Epithelial cell of proximal tubule (primary cell): ENCODE data around the gene PLCL1. TPM values are rescaled to one million over a fixed set of nuclear protein-coding genes. Genes with fewer than 3 reads are reported as not detected.

Source experiments
- DNase-seq: peaks from one replicate; pipeline ENCODE4 v3.0.0-alpha.2; 2011; ENCODE audit warnings: low read depth
- H3K4me3 ChIP-seq: 2 replicates; pipeline ENCODE4 v1.5.1; 2011; ENCODE audit warnings: low read depth, mild to moderate bottlenecking, low read length
- total RNA-seq: library from RNA; depleted of rRNA; stranded (reverse); fragments of >200 nt; gene quantifications from 2 replicates; pipeline ENCODE4 v1.2.3, GENCODE V29; 2015
- TF ChIP-seq, protein P1 (sequence below): conservative IDR thresholded peaks from 2 replicates; pipeline ENCODE4 v1.5.1; 2012; ENCODE audit warnings: low read depth, mild to moderate bottlenecking, low read length

Gene PLCL1
- total RNA-seq, 1 donor from 2014 or later, result not detected

DNA sequence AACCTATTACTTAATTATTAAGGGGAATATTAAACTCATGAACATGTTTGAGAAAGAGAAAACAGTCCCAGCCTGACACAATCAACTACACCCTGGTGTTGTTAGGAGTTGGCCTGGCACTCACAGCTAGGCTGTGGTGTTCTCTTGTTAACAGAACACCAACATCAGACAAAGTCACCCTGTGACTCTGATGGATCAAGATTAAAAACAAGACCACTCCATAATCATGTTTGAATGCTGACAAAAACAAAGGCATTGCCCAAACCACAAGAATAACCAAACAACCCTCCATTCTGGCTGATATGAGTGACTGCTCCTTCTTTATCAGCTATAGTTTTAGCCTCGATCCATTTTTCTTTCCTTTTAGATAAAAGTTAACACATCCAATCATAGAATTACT lies 22.3 kb upstream of the PLCL1 start:
- DNase-seq, result no peak
- TF ChIP-seq, protein P1, sequence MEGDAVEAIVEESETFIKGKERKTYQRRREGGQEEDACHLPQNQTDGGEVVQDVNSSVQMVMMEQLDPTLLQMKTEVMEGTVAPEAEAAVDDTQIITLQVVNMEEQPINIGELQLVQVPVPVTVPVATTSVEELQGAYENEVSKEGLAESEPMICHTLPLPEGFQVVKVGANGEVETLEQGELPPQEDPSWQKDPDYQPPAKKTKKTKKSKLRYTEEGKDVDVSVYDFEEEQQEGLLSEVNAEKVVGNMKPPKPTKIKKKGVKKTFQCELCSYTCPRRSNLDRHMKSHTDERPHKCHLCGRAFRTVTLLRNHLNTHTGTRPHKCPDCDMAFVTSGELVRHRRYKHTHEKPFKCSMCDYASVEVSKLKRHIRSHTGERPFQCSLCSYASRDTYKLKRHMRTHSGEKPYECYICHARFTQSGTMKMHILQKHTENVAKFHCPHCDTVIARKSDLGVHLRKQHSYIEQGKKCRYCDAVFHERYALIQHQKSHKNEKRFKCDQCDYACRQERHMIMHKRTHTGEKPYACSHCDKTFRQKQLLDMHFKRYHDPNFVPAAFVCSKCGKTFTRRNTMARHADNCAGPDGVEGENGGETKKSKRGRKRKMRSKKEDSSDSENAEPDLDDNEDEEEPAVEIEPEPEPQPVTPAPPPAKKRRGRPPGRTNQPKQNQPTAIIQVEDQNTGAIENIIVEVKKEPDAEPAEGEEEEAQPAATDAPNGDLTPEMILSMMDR, result no peak
- H3K4me3 ChIP-seq, result no peak overlapping the region

DNA sequence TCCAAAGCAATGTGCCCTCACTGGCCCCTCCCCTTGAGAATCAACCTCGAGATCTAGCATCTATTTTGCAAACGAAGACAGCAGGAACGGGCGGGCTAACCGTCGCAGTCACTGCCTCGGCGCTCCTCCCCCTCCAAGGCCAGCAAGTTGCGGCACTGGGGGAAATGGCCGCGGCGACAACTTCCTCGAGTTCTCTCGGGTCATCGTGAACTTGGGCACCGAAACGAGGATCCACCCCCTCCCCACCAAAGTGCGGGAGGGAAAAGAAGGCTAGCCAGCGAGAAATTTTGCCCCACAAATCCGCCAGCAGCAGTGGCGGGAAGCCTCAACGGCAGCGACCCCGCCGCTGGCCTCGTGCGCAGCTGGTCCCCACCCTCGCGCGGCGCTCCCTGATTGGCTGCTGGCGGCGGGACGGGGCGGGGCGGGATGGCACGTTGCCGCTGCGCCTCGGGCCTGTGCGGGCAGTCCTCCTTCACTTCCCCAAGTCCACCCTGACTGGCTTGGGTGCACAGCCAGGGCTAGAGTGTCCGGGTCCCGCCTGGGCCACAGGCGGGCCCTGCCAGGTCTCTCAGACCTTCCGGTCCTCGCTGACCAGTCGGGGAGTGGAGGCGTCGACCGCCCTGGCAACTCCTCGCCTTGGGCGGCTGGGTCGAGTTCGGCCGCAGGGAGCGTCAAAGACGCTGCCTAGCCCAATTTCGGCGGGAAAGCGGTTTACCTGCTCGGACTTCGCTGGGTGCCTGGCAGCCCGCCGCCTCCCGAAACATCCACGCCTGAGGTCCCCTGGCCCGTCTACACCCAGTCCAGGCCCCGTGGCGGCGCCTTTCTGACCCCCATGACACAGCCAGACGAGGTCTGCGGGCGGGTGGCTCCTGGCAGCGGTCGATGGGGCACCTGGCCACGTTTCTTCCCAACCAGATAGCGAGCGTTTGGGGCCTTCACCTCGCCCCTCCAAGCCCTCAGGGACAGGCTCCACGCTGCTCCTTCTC lies 19.1 kb upstream of the PLCL1 start, which contains the start of gene BOLL:
Gene BOLL (minus strand): TSS at position 364 of the 986 bp plus-strand sequence. CDS start 3,469 bp downstream, outside the sequence.
- no peak for DNase-seq
- peak within 1 kb of the TSS; percentile 48 for H3K4me3 ChIP-seq
- TF ChIP-seq, protein P1, result no peak

DNA sequence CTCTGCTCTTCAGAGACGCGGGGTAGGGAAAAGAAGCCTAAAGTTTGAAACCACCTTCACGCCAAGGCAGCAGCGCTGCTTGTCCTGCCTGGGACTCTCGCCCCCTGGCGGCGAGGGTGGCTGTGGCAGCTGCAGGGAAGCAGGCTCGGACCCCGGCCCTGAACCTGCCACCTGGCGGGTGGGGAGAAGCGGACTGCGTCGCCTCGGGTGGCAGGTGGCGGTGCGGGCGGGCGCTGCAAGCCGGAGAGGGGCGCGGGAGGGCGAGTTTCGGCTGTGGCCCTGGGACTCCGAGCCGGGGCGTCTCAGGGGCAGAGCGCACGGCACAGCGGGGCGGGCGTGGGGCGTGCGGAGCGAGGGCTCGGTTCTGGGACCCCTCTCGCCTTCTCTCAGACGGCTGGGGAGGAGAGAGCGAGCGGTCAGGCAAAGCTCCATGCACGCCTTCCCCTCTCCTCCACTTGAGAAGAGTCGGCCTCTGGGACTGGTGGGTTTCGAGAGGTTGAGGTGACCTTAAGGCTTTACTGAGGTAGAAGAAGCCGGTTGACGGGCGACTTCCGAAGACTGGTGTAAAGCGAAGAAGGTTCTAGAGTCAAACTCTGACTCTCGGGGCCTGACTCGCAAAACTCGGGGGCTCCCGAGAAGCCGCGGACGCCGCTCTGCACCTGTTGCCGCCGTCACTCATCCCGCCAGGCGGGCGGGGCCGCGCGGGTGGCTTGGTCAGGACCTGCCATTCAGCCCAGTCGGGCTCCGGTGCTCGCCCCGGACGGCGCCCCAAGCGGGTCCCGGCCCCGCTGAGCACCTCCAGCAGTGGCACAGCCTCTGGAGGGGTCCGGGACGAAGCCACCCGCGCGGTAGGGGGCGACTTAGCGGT lies 18.1 kb upstream of the PLCL1 start:
- no peak for DNase-seq

DNA sequence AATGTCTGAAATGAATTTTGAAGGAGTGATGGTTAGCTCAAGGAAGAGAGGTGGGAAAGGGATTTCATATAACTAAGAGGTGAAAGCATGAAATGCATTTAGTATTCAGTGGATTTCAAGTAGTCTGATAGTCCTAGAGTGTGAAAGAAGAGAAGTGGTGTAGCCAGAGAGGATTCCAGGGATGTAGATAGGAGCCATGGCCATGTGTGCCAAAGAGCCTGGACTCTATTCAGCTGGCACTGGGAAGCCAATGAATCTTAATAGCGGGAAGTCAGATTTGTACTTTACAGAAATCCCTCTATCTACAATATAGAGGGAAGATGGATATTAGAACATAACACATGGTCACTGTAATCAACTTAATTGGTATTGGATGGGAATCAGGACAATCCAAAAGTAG lies 10.9 kb upstream of the PLCL1 start:
- TF ChIP-seq, protein P1, result no peak
- no peak overlapping the region for H3K4me3 ChIP-seq
- no peak for DNase-seq

More for the DNA sequence above, 18.1 kb upstream of the PLCL1 start:
- TF ChIP-seq, protein P1, result peak; percentile 67
- H3K4me3 ChIP-seq, result peak overlapping the region; percentile 48

DNA sequence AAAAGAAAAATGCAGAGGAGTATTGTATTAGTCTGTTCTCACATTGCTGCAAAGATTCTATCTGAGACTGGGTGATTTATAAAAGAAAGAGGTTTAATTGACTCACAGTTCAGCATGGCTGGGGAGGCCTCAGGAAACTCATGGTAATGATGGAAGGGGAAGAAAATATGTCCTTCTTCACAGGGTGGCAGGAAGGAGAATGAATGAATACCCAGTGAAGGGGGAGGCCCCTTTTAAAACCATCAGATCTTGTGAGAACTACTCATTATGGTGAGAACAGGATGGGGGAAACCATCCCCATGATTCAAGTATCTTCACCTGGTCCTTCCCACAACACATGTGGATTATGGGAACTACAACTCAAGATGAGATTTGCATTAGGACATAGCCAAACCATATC lies 9.1 kb upstream of the PLCL1 start:
- TF ChIP-seq, protein P1, result no peak
- no peak for DNase-seq
- no peak overlapping the region for H3K4me3 ChIP-seq

DNA sequence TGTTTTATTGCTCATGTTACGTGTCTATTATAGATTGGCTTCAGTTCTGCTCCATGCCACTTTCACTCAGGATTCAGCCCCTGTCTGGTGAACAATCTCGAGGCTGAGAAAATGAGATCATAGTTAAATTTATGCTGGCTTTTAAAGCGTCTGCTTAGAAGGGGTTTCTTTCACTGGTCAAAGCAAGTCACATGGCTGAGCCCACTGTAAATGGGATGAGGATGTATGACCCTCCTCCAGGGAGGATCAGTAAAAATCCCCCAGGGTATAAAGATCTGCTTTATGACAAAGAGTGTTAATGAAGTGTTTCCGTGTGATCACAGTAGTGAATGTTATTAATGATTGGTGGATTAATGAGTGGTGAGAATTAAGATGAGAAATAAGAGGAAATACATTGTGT lies 6.2 kb upstream of the PLCL1 start:
- DNase-seq, result no peak
- TF ChIP-seq, protein P1, result no peak
- H3K4me3 ChIP-seq, result no peak overlapping the region
